Urinary bladder (tissue), 4 donors: ENCODE measurements around the gene SDF4. TPM values are rescaled to one million over a fixed set of nuclear protein-coding genes. Genes with fewer than 3 reads are reported as not detected.
"Not testable (repeated sequence)": the region's sequence is repeated elsewhere in the genome, so short reads cannot be mapped to it uniquely, and the experiment has no call there.

Experiments used
- DNase-seq: peaks from one replicate; pipeline ENCODE4 v3.0.0-alpha.2; 2015; ENCODE audit errors: extremely low spot score
- H3K27ac ChIP-seq: one replicate; pipeline ENCODE4 v1.5.1; 2013; ENCODE audit warnings: low read depth, mild to moderate bottlenecking, moderate library complexity
- H3K36me3 ChIP-seq: one replicate; pipeline ENCODE4 v1.6.1; 2013; ENCODE audit warnings: mild to moderate bottlenecking, moderate library complexity; ENCODE audit not compliant: insufficient read depth
- H3K4me1 ChIP-seq: one replicate; pipeline ENCODE4 v1.6.1; 2013; ENCODE audit warnings: mild to moderate bottlenecking, moderate library complexity; ENCODE audit not compliant: insufficient read depth
- H3K4me3 ChIP-seq: one replicate; pipeline ENCODE4 v1.5.1; 2013; ENCODE audit warnings: low read depth, low read length
- WGBS: extraction: QIAGEN DNeasy Blood & Tissue Kit; methylation state at CpG from one replicate; pipeline ENCODE4 v1.1.7; 2013; 5-methylcytosine and 5-hydroxymethylcytosine counted together
- polyA plus RNA-seq: library from polyadenylated mRNA; stranded (reverse); fragments of 200-250 nt; gene quantifications from one replicate; pipeline ENCODE4 v1.2.3, GENCODE V29; 2013
- total RNA-seq: library from RNA; depleted of rRNA; stranded (reverse); fragments of >200 nt; gene quantifications from one replicate; pipeline ENCODE4 v1.2.3, GENCODE V29; 2014
- donor health status: healthy with polysubstance abuse.
- donor health status: healthy.

Gene SDF4
- total and polyA plus RNA-seq, 2 donors = 36.7 to 176 TPM

- Histone ChIP-seq H3K36me3 (peaks cover 2% of the 10 kb centered on the region), H3K4me1 (no peaks in the 10 kb centered on the region), H3K27ac (no peak overlapping the region), H3K4me3 (no peak overlapping the region)
- 91% methylated on average over 50 of the region's 50 CpGs for WGBS
- DNase-seq = no peak
Observed at GRCh38 chr1:1253972-1254666, 22.3 kb upstream of the SDF4 start.

DNA sequence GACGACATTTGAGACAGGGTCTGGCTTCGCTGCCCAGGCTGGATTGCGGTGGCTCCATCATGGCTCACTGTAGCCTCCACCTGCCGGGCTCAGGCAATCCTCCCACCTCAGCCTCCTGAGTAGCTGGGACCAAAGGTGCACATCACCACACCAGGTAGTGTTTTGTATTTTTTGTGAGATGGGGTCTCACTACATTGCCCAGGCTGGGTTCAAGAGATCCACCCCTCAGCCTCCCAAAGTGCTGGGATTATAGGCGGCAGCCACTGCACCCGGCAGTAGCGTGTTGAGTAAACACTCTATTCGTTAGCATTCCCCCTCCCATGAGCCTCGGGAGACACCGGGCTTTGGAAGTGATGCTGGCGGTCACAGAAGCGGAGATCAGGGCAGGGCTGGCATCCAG lies 21.5 kb upstream of the SDF4 start:
- Histone ChIP-seq H3K4me1 (no peaks in the 10 kb centered on the region), H3K4me3 (no peak overlapping the region), H3K36me3 (peaks cover 2% of the 10 kb centered on the region), H3K27ac (no peak overlapping the region)
- no peak for DNase-seq
- WGBS = 91% methylated on average over 12 of the region's 12 CpGs

DNA sequence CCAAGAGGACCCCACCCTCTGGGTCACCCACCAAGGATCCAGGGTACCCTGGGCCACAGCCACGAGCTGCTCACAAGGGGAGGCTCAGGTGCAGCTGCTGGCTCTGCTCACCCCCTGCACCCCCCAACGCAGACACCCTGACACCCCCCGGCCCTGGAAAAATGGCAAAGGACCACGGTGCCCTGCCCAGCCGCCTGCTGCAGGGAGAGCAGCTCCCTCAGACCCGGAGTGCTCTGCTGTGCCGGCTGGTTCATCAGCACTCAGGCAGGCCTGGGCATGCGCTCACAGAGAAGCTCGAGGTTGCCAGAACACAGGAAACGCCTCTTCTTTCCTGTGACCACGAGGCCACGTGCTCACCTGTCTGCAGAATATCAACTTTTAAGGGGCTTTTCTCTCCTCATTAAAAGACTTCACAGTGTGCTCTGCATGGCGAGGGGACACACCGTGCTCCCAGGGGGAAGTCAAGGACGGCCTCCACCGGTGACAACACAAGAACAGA lies 19.0 kb upstream of the SDF4 start:
- DNase-seq = no peak
- H3K27ac ChIP-seq = no peak overlapping the region
- WGBS = 81% methylated on average over 16 of the region's 16 CpGs

DNA sequence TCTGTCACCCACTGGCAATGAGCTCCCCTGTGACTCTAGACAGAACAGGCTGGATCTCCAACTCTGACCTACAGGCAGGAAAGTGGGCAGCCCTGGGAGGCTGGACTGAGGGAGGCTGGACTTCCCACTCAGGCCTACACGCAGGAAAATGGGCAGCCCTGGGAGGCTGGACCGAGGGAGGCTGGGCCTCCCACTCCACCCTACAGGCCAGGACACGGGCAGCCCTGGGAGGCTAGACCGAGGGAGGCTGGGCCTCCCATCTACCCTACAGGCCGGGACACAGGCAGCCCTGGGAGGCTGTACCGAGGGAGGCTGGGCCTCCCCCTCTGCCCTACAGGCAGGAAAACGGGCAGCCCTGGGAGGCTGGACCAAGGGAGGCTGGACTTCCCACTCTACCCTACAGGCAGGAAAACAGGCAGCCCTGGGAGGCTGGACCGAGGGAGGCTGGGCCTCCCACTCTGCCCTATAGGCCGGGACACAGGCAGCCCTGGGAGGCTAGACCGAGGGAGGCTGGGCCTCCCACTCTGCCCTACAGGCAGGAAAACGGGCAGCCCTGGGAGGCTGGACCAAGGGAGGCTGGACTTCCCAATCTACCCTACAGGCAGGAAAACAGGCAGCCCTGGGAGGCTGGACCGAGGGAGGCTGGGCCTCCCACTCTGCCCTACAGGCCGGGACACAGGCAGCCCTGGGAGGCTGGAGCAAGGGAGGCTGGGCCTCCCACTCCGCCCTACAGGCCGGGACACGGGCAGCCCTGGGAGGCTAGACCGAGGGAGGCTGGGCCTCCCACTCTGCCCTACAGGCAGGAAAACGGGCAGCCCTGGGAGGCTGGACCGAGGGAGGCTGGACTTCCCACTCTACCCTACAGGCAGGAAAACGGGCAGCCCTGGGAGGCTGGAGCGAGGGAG lies 16.5 kb upstream of the SDF4 start:
- H3K27ac ChIP-seq, H3K4me1 ChIP-seq, DNase-seq, H3K4me3 ChIP-seq, H3K36me3 ChIP-seq: not testable (repeated sequence)
- WGBS = 91% methylated on average over 21 of the region's 21 CpGs

More for the DNA sequence above, 19.0 kb upstream of the SDF4 start:
- Histone ChIP-seq H3K36me3 (peaks cover 2% of the 10 kb centered on the region), H3K4me1 (no peaks in the 10 kb centered on the region), H3K4me3 (no peak overlapping the region)

DNA sequence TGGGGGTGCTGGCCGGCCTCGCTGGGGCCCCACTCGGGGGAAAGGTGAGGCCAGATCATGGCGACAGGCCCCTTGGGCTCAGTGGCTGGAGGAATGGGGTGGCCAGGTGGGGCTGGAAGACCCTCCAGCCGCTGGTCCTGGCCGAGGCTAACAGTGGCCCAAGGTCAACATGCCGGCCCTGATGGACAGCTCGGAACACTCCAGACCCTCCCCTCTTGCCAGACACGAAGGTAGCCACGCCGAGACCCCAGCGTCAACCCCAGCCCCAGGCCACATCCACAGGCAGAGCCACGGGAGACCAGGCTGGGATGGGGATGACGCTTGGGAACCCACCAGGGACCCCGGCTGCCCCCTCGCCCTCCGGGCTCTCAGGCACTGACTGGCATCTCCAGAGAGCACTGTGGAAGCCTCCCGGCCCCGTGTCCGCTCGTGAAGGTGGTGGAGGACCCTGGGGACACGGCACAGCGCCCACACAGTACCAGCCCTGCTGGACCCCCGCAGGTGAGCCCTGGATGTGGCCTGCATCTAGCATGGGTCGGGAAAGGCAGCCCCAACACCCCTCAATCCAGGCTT lies 15.6 kb upstream of the SDF4 start:
- no peaks in the 10 kb centered on the region for H3K4me1 ChIP-seq
- DNase-seq = no peak
- no peaks in the 10 kb centered on the region for H3K36me3 ChIP-seq
- 66% methylated on average over 25 of the region's 25 CpGs for WGBS
- H3K27ac ChIP-seq = no peak overlapping the region
- no peak overlapping the region for H3K4me3 ChIP-seq

GRCh38 chr1:1246577-1247340 lies 15.0 kb upstream of the SDF4 start, which contains the start of gene C1QTNF12:
C1QTNF12 (minus strand) TSS chr1:1246722; CDS start chr1:1246690, 32 bp downstream.
- DNase-seq = no peak
- 3% methylated on average over 74 of the region's 74 CpGs for WGBS
- Histone ChIP-seq H3K27ac (no peak within 1 kb of the TSS), H3K36me3 (no peaks in the 10 kb centered on the region), H3K4me1 (no peaks in the 10 kb centered on the region), H3K4me3 (no peak within 1 kb of the TSS)

DNA sequence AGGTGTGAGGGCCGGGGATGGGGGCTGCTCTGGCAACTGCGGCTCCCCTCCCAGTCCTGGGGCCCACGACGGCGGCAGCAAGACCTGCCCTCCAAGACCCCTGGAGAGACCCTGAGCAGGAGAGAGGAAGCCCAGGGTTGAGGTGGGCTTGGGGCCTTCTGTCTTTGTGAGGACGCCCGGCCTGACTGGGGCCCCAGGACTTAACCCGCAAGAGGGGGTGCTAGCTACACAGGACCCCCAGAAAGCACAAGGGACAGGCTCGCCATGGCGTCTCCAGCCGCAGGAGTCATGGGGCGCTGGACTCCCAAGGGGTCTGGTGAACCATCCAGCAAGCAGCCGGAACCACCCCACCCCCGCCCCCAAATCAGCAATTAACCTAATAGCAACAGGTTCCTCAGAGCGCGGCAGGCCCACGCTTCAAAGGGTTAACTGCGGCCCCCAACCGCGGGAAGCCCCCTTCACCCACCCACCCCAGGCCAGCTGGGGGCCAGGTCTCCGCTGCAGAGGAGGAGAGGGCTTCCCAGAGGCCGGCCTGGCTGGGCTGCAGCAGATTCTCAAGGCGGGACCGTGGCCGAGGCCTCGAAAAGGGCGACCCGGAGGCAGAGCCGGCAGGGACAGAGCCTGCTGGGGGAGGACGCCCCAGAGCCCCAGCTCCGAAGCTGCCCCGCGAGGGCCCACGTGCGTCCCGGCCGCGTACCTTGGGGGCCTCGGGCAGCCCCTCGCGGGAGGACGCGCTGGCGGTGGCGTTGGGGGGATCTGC lies 14.2 kb upstream of the SDF4 start:
- DNase-seq = no peak
- WGBS = 31% methylated on average over 45 of the region's 45 CpGs
- no peaks in the 10 kb centered on the region for H3K36me3 ChIP-seq
- no peak overlapping the region for H3K27ac ChIP-seq
- no peak overlapping the region for H3K4me3 ChIP-seq
- H3K4me1 ChIP-seq = no peaks in the 10 kb centered on the region

DNA sequence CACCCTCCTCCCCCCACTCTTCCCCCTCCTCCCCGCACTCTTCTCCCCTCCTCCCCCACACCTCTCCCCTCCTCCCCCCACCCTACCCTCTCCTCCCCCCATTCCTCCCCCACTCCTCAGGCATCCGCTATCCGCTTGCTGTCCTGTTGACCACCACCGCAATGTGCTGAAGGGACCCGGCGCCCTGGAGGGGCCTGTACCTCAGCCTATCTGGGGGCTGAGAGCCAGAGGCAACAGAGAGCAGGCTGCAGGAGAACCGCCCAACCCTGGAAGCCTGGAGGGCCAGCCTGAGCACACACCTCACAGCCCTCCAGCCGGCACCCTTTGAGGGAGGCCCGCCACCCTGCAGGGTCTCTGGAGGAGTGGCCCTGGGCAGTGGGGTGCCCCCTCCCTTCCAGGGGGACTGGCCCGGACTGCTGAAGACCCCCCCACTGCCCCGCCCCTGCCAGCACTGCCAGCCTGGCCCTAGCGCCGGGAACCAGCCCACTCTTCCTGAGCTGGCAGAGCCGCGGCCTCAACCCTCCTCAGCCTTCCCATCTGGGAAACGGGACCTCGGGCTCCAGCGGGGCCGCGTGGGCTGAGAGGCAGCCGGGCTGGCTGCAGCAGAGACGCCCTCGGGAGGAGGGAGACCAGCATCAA lies 13.5 kb upstream of the SDF4 start:
- Histone ChIP-seq H3K4me3 (no peak overlapping the region), H3K36me3 (no peaks in the 10 kb centered on the region), H3K27ac (no peak overlapping the region), H3K4me1 (no peaks in the 10 kb centered on the region)
- WGBS = 71% methylated on average over 23 of the region's 23 CpGs
- DNase-seq = no peak

GRCh38 chr1:1244192-1244811 lies 12.5 kb upstream of the SDF4 start:
- WGBS = 66% methylated on average over 30 of the region's 30 CpGs
- H3K4me3 ChIP-seq = no peak overlapping the region
- no peak overlapping the region for H3K27ac ChIP-seq
- no peak for DNase-seq
- H3K4me1 ChIP-seq = no peaks in the 10 kb centered on the region
- no peaks in the 10 kb centered on the region for H3K36me3 ChIP-seq

DNA sequence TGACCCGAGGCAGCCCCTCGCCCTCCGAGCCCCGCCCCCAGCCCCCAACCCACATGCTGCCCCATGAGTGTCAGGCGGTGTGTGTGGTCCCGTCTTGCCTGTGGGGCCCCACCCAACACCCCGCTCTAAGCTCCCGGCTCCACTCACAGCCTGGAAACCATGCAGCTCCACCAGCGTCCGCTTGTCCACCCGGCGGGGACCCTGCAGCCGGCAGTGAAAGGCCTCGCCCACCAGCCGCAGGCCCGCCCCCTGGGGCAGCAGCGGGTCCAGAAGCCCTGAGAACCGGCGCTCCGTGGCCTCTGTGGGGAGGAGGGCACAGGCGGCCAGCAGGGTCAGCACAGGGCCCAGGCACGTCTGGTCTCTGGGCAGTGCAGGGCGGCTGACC lies 12.0 kb upstream of the SDF4 start:
- DNase-seq = no peak
- Histone ChIP-seq H3K36me3 (no peaks in the 10 kb centered on the region), H3K4me3 (no peak overlapping the region), H3K27ac (no peak overlapping the region), H3K4me1 (no peaks in the 10 kb centered on the region)
- WGBS = 43% methylated on average over 23 of the region's 23 CpGs

DNA sequence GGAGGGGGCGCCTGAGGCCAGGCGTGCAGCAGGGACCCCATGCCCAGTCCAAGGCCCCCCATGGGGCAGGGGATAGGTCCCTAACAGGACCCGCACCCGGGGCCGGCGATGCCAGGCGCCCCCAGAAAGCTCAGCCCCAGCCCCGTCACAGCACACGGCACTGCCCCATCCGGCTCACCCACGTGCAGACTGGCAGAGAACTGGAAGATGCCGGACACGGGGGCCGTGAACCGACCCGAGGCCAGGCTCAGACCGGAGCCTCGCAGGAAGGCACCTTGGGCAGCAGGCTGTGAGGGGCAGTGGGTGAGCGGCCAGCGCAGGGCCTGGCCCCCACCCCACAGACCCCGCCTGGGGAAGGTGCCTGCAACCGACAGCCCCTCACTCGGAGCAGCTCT lies 11.5 kb upstream of the SDF4 start:
- no peak overlapping the region for H3K27ac ChIP-seq
- no peaks in the 10 kb centered on the region for H3K4me1 ChIP-seq
- no peak for DNase-seq
- H3K4me3 ChIP-seq = no peak overlapping the region
- H3K36me3 ChIP-seq = no peaks in the 10 kb centered on the region
- 90% methylated on average over 23 of the region's 23 CpGs for WGBS
